Subcutaneous adipose tissue (tissue), 4 donors: ENCODE data around the gene NLK. TPM values are rescaled to one million over a fixed set of nuclear protein-coding genes. Genes with fewer than 3 reads are reported as not detected.

Experiments used
- CTCF ChIP-seq: fragments of 450-650 bp; IDR thresholded peaks from one replicate; pipeline ENCODE4 v1.5.1; 2016; ENCODE audit warnings: low read depth, mild to moderate bottlenecking, control low read depth, antibody characterized with exemption, moderate library complexity
- total RNA-seq, 4 donors: library from RNA; depleted of rRNA; stranded (reverse); fragments of >200 nt; gene quantifications; one replicate each; pipeline ENCODE4 v1.1.0, GENCODE V29; 2016

Gene NLK
- total RNA-seq, 4 donors from 2014 or later: 18.1 to 33.4 (median 22.8) TPM

GRCh38 chr17:28159004-28159403 is 116.5 kb downstream of the NLK start:
- TF ChIP-seq CTCF: no peak

- no peak for TF ChIP-seq CTCF
Observed at GRCh38 chr17:28159924-28160323, 117.4 kb downstream of the NLK start.

GRCh38 chr17:28160610-28161009 is 118.1 kb downstream of the NLK start:
- TF ChIP-seq CTCF: no peak

- no peak for TF ChIP-seq CTCF
Observed at GRCh38 chr17:28161311-28161710, 118.8 kb downstream of the NLK start.

GRCh38 chr17:28166478-28166877 is 124.0 kb downstream of the NLK start:
- no peak for TF ChIP-seq CTCF

- TF ChIP-seq CTCF: no peak
Observed at GRCh38 chr17:28169621-28170349, 127.3 kb downstream of the NLK start.

- no peak for TF ChIP-seq CTCF
Observed at GRCh38 chr17:28170771-28171170, 128.3 kb downstream of the NLK start.
